Activated CD4-positive, alpha-beta T cell treated with anti-CD3 and anti-CD28 coated beads, Interleukin-2, amount 10 ng/mL, durations not matched to agents 24 days and 14 days (primary cell): Measurements from ENCODE around the gene MRPS17. TPM values are rescaled to one million over a fixed set of nuclear protein-coding genes. Genes with fewer than 3 reads are reported as not detected.
"Not testable (repeated sequence)": the region's sequence is repeated elsewhere in the genome, so short reads cannot be mapped to it uniquely, and the experiment has no call there.

ENCODE experiments used
- DNase-seq: peaks from one replicate; pipeline ENCODE4 v3.0.0; 2022
- H3K27ac Mint-ChIP-seq: one replicate; pipeline ENCODE4 v1.8.0; 2022; ENCODE audit warnings: mild to moderate bottlenecking, mixed read lengths
- H3K27me3 Mint-ChIP-seq: one replicate; pipeline ENCODE4 v1.8.0; 2022; ENCODE audit warnings: mixed read lengths
- H3K36me3 Mint-ChIP-seq: one replicate; pipeline ENCODE4 v1.8.0; 2022; ENCODE audit warnings: low read depth, mild to moderate bottlenecking, mixed read lengths
- H3K4me1 Mint-ChIP-seq: one replicate; pipeline ENCODE4 v1.8.0; 2021; ENCODE audit warnings: mixed read lengths
- H3K4me3 Mint-ChIP-seq: one replicate; pipeline ENCODE4 v1.8.0; 2022; ENCODE audit warnings: mild to moderate bottlenecking, moderate library complexity, mixed read lengths
- H3K9me3 Mint-ChIP-seq: one replicate; pipeline ENCODE4 v1.8.0; 2021; ENCODE audit warnings: mixed read lengths
- intact Hi-C: fragments of 100-400 bp; cut with micrococcal nuclease; formaldehyde crosslinking; loops from one replicate; pipeline ENCODE4 v1.15.1; 2023
- total RNA-seq: library from RNA; stranded (reverse); gene quantifications from 2 replicates; pipeline ENCODE4 v1.2.3, GENCODE V29; 2022

MRPS17 gene
- 36.4 and 37.6 TPM in 2 replicates for total RNA-seq

DNA sequence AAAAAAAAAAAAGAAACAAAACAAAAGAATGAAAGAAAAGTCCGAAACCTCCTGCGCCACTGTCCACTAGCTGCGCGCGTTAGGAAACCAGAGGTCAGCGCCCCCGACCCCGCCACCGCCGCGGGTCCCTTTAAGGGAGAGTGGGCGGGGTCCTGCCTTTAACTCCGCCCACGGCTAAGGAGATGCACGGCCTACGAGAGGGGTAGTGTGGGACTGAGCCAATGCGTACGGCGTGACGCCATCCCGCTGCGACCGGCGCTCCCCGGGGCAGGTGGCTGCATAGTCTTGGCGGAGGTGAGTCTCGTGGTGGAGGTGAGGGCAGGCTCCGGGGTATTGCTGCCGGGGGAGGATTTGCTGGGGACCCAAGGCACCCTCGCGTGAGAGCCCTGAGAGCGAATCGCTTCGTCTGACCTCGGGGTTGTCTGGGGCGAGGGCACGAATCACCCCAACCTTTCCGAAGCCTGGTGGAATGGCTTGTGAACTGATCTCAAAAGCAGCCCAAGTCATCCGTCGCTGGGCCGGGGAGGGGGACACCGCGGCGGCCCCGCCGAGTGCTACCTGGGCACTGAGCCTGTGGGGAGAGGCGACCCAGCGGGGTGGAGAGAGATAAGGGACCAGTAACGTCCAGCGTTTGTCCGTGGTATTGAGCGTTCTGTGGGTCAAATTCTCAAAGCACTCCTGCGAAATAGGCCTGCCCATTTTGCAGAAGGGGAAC, at the start of gene MRPS17:
TSS of gene MRPS17 (plus strand) at position 241 of the 715 bp plus-strand sequence. CDS start 1,319 bp downstream, outside the sequence.
- intact Hi-C loops = loop anchor here (1.0 to 10.0 kb wide), 6 partner anchors 13 to 585 kb away; partner anchors contain the start of genes CCT6A, CHCHD2, NIPSNAP2 and PSPH
- Mint-ChIP-seq H3K36me3 (peaks cover 34% of the 10 kb centered on the region), H3K4me3 (peak within 1 kb of the TSS; percentile 98), H3K27ac (peak within 1 kb of the TSS; percentile 98), H3K9me3 (peaks cover 3% of the 10 kb centered on the region), H3K27me3 (no peaks in the 10 kb centered on the region), H3K4me1 (peaks cover 10% of the 10 kb centered on the region)
- peak; percentile 98 for DNase-seq

DNA sequence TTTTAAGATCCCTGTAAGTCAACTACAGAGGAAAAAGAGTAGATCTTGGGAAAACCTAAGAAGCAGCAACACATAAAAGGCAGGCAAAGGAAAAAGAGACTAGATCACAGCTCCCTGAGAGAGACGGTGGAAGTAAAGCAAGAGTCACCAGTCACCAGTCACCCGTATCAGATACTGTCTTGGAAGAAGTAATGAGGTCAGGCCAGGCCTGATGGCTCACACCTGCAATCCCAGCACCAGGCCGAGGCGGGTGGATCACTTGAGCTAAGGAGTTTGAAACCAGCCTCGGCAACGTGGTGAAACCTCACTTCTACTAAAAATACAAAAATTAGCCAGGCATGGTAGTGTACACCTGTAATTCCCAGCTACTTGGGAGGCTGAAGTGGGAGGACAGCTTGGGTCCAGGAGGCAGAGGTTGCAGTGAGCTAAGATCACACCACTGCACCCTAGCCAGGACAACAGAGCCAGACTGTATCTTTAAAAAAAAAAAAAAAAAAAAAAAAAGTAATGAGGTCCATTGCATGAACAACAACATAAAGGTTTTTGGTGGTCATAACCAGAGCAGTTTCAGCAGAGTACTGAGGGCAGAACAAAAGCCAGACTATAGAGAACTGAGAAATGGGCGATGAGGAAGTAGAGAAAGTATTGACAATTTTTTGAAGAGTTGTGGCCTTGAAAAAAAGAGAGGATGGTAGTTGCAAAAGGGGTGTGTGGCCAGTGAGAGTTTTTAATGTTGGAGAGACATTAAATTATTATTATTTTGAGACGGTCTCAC, 47.5 kb upstream of the MRPS17 start:
- no peak overlapping the region for H3K4me3 Mint-ChIP-seq
- H3K9me3 Mint-ChIP-seq = no peaks in the 10 kb centered on the region
- no peaks in the 10 kb centered on the region for H3K27me3 Mint-ChIP-seq
- no peaks in the 10 kb centered on the region for H3K36me3 Mint-ChIP-seq
- no peak overlapping the region for H3K27ac Mint-ChIP-seq
- H3K4me1 Mint-ChIP-seq = no peaks in the 10 kb centered on the region
- intact Hi-C loops = no loop called here
- no peak for DNase-seq

DNA sequence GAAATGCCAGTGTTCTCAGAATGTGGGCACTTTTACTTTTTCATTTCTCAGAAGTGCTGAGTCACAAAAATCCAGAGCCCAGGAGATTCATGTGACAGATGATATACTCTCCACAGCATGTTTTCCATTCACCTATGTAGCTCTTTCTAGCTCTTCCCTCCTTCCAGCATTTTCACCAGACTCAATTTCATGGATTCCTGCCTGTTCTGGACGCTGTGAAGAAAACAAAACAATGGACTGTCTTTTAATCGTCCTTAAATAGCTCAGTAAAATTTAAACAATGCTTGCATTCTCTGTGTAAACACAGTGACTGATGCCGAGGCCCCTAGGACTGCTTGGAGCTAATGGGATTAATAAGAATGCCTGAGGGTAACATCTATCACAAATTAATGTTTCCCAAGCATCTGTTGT, 38.9 kb upstream of the MRPS17 start:
- H3K36me3 Mint-ChIP-seq = no peaks in the 10 kb centered on the region
- H3K27me3 Mint-ChIP-seq = no peaks in the 10 kb centered on the region
- intact Hi-C loops = no loop called here
- DNase-seq = no peak
- H3K4me1 Mint-ChIP-seq = peaks cover 5% of the 10 kb centered on the region
- no peak overlapping the region for H3K4me3 Mint-ChIP-seq
- H3K27ac Mint-ChIP-seq = no peak overlapping the region
- H3K9me3 Mint-ChIP-seq = no peaks in the 10 kb centered on the region

DNA sequence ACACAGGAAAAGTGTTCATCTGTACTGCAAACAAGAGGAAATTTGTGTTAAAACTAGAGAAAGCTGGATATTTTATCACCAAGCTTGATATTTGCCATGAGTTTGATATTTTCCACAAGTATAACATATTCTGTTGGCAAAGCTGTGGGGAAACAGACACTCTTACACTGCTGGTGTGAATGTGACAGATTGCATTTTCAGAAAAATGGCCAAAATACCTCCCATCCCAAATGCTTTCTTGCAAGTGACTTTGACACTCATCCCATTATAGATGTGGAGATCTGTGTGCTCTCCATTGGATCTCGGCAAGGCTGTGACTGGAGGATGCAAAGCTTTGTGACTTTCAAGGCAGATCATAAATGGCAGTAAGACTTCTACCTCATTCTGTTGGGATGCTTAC, 33.9 kb upstream of the MRPS17 start:
- H3K36me3 Mint-ChIP-seq = no peaks in the 10 kb centered on the region
- intact Hi-C loops = no loop called here
- H3K27me3 Mint-ChIP-seq = no peaks in the 10 kb centered on the region
- no peak for DNase-seq
- peaks cover 2% of the 10 kb centered on the region for H3K4me1 Mint-ChIP-seq
- H3K9me3 Mint-ChIP-seq = peaks cover 7% of the 10 kb centered on the region
- no peak overlapping the region for H3K4me3 Mint-ChIP-seq
- no peak overlapping the region for H3K27ac Mint-ChIP-seq

GRCh38 chr7:55928006-55928767, 23.5 kb upstream of the MRPS17 start:
- Mint-ChIP-seq H3K27me3 (no peaks in the 10 kb centered on the region), H3K9me3 (peaks cover 4% of the 10 kb centered on the region), H3K4me1 (no peaks in the 10 kb centered on the region), H3K36me3 (no peaks in the 10 kb centered on the region), H3K4me3 (no peak overlapping the region), H3K27ac (no peak overlapping the region)
- no peak for DNase-seq
- intact Hi-C loops = no loop called here

GRCh38 chr7:55931421-55932151, 20.1 kb upstream of the MRPS17 start:
- H3K27ac Mint-ChIP-seq = no peak overlapping the region
- no peaks in the 10 kb centered on the region for H3K4me1 Mint-ChIP-seq
- peaks cover 4% of the 10 kb centered on the region for H3K9me3 Mint-ChIP-seq
- H3K4me3 Mint-ChIP-seq = no peak overlapping the region
- DNase-seq = no peak
- no peaks in the 10 kb centered on the region for H3K36me3 Mint-ChIP-seq
- no peaks in the 10 kb centered on the region for H3K27me3 Mint-ChIP-seq
- intact Hi-C loops = no loop called here

DNA sequence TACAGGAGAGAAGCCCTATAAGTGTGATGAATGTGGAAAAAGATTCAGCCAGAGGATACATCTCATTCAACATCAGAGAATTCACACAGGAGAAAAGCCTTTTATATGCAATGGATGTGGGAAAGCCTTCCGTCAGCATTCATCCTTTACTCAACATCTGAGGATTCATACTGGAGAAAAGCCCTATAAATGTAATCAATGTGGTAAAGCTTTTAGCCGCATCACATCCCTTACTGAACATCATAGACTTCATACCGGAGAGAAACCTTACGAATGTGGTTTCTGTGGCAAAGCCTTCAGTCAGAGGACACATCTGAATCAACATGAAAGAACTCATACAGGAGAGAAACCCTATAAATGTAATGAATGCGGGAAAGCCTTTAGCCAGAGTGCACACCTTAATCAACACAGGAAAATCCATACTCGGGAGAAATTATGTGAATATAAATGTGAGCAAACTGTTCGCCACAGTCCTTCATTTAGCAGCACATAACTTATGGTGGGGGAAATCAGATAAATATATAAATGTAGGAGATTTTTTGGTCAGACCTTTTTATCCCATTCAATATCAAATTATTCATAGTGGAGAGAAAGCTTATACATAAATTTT, 12.1 kb upstream of the MRPS17 start:
- Mint-ChIP-seq H3K4me3 (no peak overlapping the region), H3K27ac (no peak overlapping the region), H3K9me3 (peaks cover 24% of the 10 kb centered on the region), H3K36me3 (peaks cover 4% of the 10 kb centered on the region), H3K27me3 (no peaks in the 10 kb centered on the region), H3K4me1 (no peaks in the 10 kb centered on the region)
- intact Hi-C loops = no loop called here
- DNase-seq = no peak

- intact Hi-C loops = no loop called here
- Mint-ChIP-seq H3K27me3 (no peaks in the 10 kb centered on the region), H3K9me3 (peaks cover 12% of the 10 kb centered on the region), H3K36me3 (peaks cover under 1% of the 10 kb centered on the region), H3K4me3 (no peak overlapping the region), H3K4me1 (no peaks in the 10 kb centered on the region), H3K27ac (no peak overlapping the region)
- DNase-seq = no peak
Observed at GRCh38 chr7:55946545-55946944, 5.1 kb upstream of the MRPS17 start.

- H3K4me1 Mint-ChIP-seq = peaks cover 10% of the 10 kb centered on the region
- not testable (repeated sequence) for H3K9me3 Mint-ChIP-seq, H3K27me3 Mint-ChIP-seq, DNase-seq
- H3K27ac Mint-ChIP-seq = peak overlapping the region; percentile 98
- intact Hi-C loops = loop anchor here (5.0 to 10.0 kb wide), 4 partner anchors 65 to 378 kb away; partner anchors contain the start of genes CCT6A, CHCHD2, PSPH and VOPP1
- peak overlapping the region; percentile 98 for H3K4me3 Mint-ChIP-seq
- H3K36me3 Mint-ChIP-seq = peaks cover 34% of the 10 kb centered on the region
Observed at GRCh38 chr7:55952352-55952671, 635 bp downstream of the MRPS17 start.

- Mint-ChIP-seq H3K4me1 (peaks cover 10% of the 10 kb centered on the region), H3K27me3 (no peaks in the 10 kb centered on the region), H3K9me3 (peaks cover 3% of the 10 kb centered on the region), H3K27ac (no peak overlapping the region), H3K4me3 (peak overlapping the region; percentile 98), H3K36me3 (peaks cover 39% of the 10 kb centered on the region)
- DNase-seq = no peak
- intact Hi-C loops = loop anchor here (5.0 to 10.0 kb wide), 4 partner anchors 67 to 379 kb away; partner anchors contain the start of genes CCT6A, CHCHD2, PSPH and VOPP1
Observed at GRCh38 chr7:55953707-55954475, 2.2 kb downstream of the MRPS17 start.

- Mint-ChIP-seq H3K36me3 (peaks cover 36% of the 10 kb centered on the region), H3K4me1 (peaks cover 9% of the 10 kb centered on the region), H3K27me3 (no peaks in the 10 kb centered on the region), H3K4me3 (no peak overlapping the region), H3K9me3 (no peaks in the 10 kb centered on the region), H3K27ac (no peak overlapping the region)
- no peak for DNase-seq
- intact Hi-C loops = loop anchor here (10.0 kb wide), 1 partner anchor 382 kb away; the partner anchor contains the start of gene VOPP1
Observed at GRCh38 chr7:55957190-55957589, 5.5 kb downstream of the MRPS17 start.

- no peak for DNase-seq
- Mint-ChIP-seq H3K4me3 (no peak overlapping the region), H3K4me1 (peaks cover 14% of the 10 kb centered on the region), H3K27me3 (no peaks in the 10 kb centered on the region), H3K36me3 (peaks cover 12% of the 10 kb centered on the region), H3K9me3 (no peaks in the 10 kb centered on the region), H3K27ac (no peak overlapping the region)
- intact Hi-C loops = no loop called here
Observed at GRCh38 chr7:55962014-55962413, 10.3 kb downstream of the MRPS17 start.
